Nephron (organoid): ENCODE results near the gene GABRA1.

Source experiments
- H3K27ac Mint-ChIP-seq, 3 experiments: 2 replicates each; pipeline ENCODE4 v1.8.0; 2020; ENCODE audit warnings: mixed read lengths in 3 of 3, mild to moderate bottlenecking in 2 of 3, moderate library complexity in 1 of 3
- H3K27me3 Mint-ChIP-seq: 2 replicates; pipeline ENCODE4 v1.8.0; 2021; ENCODE audit warnings: low read depth, mild to moderate bottlenecking, moderate library complexity, mixed read lengths
- H3K36me3 Mint-ChIP-seq: 2 replicates; pipeline ENCODE4 v1.8.0; 2020; ENCODE audit warnings: low read depth, mixed read lengths
- H3K4me1 Mint-ChIP-seq: 2 replicates; pipeline ENCODE4 v1.8.0; 2020; ENCODE audit warnings: mixed read lengths
- H3K4me3 Mint-ChIP-seq, 3 experiments: 2 replicates each; pipeline ENCODE4 v1.8.0; 2020; ENCODE audit warnings: mild to moderate bottlenecking in 3 of 3, mixed read lengths in 3 of 3, moderate library complexity in 2 of 3
- H3K9me3 Mint-ChIP-seq: 2 replicates; pipeline ENCODE4 v1.8.0; 2020; ENCODE audit warnings: mixed read lengths
- CTCF ChIP-seq, 3 experiments: fragments of 200-600 bp; sonication (generic); IDR thresholded peaks; one replicate each; pipeline ENCODE4 v1.5.0; 2021; ENCODE audit warnings: antibody characterized with exemption in 3 of 3; ENCODE audit not compliant: unreplicated experiment in 3 of 3

The GABRA1 gene

GRCh38 chr5:161895514-161895913, 47.6 kb downstream of the GABRA1 start:
- H3K4me3 Mint-ChIP-seq, result no peak overlapping the region
- no peaks in the 10 kb centered on the region for H3K27me3 Mint-ChIP-seq
- no peaks in the 10 kb centered on the region for H3K4me1 Mint-ChIP-seq
- no peak overlapping the region for H3K27ac Mint-ChIP-seq
- no peaks in the 10 kb centered on the region for H3K9me3 Mint-ChIP-seq
- no peaks in the 10 kb centered on the region for H3K36me3 Mint-ChIP-seq
- TF ChIP-seq CTCF (IDR thresholded peaks at IDR 0.05; ENCODE audit: unreplicated experiment in 3 of 3), result no peak

GRCh38 chr5:161897033-161897432, 49.1 kb downstream of the GABRA1 start:
- Mint-ChIP-seq H3K36me3 (no peaks in the 10 kb centered on the region), H3K4me1 (no peaks in the 10 kb centered on the region), H3K4me3 (no peak overlapping the region), H3K9me3 (no peaks in the 10 kb centered on the region), H3K27ac (no peak overlapping the region), H3K27me3 (no peaks in the 10 kb centered on the region)
- no peak for TF ChIP-seq CTCF (IDR thresholded peaks at IDR 0.05; ENCODE audit: unreplicated experiment in 3 of 3)

GRCh38 chr5:161899590-161899989, 51.7 kb downstream of the GABRA1 start:
- H3K36me3 Mint-ChIP-seq, result no peaks in the 10 kb centered on the region
- H3K27me3 Mint-ChIP-seq, result no peaks in the 10 kb centered on the region
- H3K4me1 Mint-ChIP-seq, result no peaks in the 10 kb centered on the region
- TF ChIP-seq CTCF (IDR thresholded peaks at IDR 0.05; ENCODE audit: unreplicated experiment in 3 of 3), result no peak
- no peaks in the 10 kb centered on the region for H3K9me3 Mint-ChIP-seq
- no peak overlapping the region for H3K4me3 Mint-ChIP-seq
- H3K27ac Mint-ChIP-seq, result no peak overlapping the region

- Mint-ChIP-seq H3K4me3 (no peak overlapping the region), H3K9me3 (no peaks in the 10 kb centered on the region), H3K4me1 (no peaks in the 10 kb centered on the region), H3K27me3 (no peaks in the 10 kb centered on the region), H3K27ac (no peak overlapping the region), H3K36me3 (no peaks in the 10 kb centered on the region)
- no peak for TF ChIP-seq CTCF (IDR thresholded peaks at IDR 0.05; ENCODE audit: unreplicated experiment in 3 of 3)
These were observed 53.1 kb downstream of the GABRA1 start for GRCh38 chr5:161900981-161901380.

- no peak overlapping the region for H3K4me3 Mint-ChIP-seq
- no peaks in the 10 kb centered on the region for H3K4me1 Mint-ChIP-seq
- TF ChIP-seq CTCF (IDR thresholded peaks at IDR 0.05; ENCODE audit: unreplicated experiment in 3 of 3), result no peak
- no peaks in the 10 kb centered on the region for H3K27me3 Mint-ChIP-seq
- H3K27ac Mint-ChIP-seq, result no peak overlapping the region
- H3K9me3 Mint-ChIP-seq, result no peaks in the 10 kb centered on the region
- H3K36me3 Mint-ChIP-seq, result no peaks in the 10 kb centered on the region
These were observed 73.9 kb downstream of the GABRA1 start for GRCh38 chr5:161921781-161922180.

GRCh38 chr5:161924270-161924669, 76.3 kb downstream of the GABRA1 start:
- Mint-ChIP-seq H3K9me3 (no peaks in the 10 kb centered on the region), H3K4me3 (no peak overlapping the region), H3K27me3 (no peaks in the 10 kb centered on the region), H3K27ac (no peak overlapping the region), H3K36me3 (no peaks in the 10 kb centered on the region), H3K4me1 (no peaks in the 10 kb centered on the region)
- no peak for TF ChIP-seq CTCF (IDR thresholded peaks at IDR 0.05; ENCODE audit: unreplicated experiment in 3 of 3)
